ENCODE data around the gene IRS2.

- TF ChIP-seq CTCF (conservative IDR thresholded peaks at IDR 0.05; ENCODE audit: low read length) (no peak), EZH2phosphoT487 (IDR thresholded peaks at IDR 0.05; ENCODE audit: borderline replicate concordance) (no peak)
Observed at GRCh38 chr13:109787135-109787954, 962 bp upstream of the IRS2 start.
